GM21825 (cell line): ENCODE measurements around the gene LHFPL2.
"Not testable (repeated sequence)": the region's sequence is repeated elsewhere in the genome, so short reads cannot be mapped to it uniquely, and the experiment has no call there.

Experiments used
- ATAC-seq: cut with Tn5 transposase; IDR thresholded peaks from one replicate; pipeline ENCODE4 v1.9.1; 2021; ENCODE audit warnings: mild to moderate bottlenecking, moderate library complexity; ENCODE audit not compliant: unreplicated experiment

The LHFPL2 gene

GRCh38 chr5:78621291-78621738, 27.3 kb downstream of the LHFPL2 start:
- no peak for ATAC-seq

- not testable (repeated sequence) for ATAC-seq
These were observed 28.5 kb downstream of the LHFPL2 start for GRCh38 chr5:78620119-78620518.

GRCh38 chr5:78618303-78618702, 30.3 kb downstream of the LHFPL2 start:
- no peak for ATAC-seq

- ATAC-seq, result no peak
These were observed 32.9 kb downstream of the LHFPL2 start for GRCh38 chr5:78615697-78616096.

- no peak for ATAC-seq
These were observed 33.8 kb downstream of the LHFPL2 start for GRCh38 chr5:78614816-78615215.

GRCh38 chr5:78613756-78614155, 34.8 kb downstream of the LHFPL2 start:
- ATAC-seq, result no peak

- no peak for ATAC-seq
These were observed 35.4 kb downstream of the LHFPL2 start for GRCh38 chr5:78613151-78613533.

GRCh38 chr5:78612227-78613150, 36.1 kb downstream of the LHFPL2 start:
- ATAC-seq, result no peak

- no peak for ATAC-seq
These were observed 37.4 kb downstream of the LHFPL2 start for GRCh38 chr5:78611126-78611605.

- ATAC-seq, result no peak
These were observed 37.9 kb downstream of the LHFPL2 start for GRCh38 chr5:78610636-78611035.

- no peak for ATAC-seq
These were observed 38.4 kb downstream of the LHFPL2 start for GRCh38 chr5:78610163-78610583.

- no peak for ATAC-seq
These were observed 40.7 kb downstream of the LHFPL2 start for GRCh38 chr5:78607864-78608263.

- no peak for ATAC-seq
These were observed 42.3 kb downstream of the LHFPL2 start for GRCh38 chr5:78606241-78606640.

GRCh38 chr5:78605611-78606010, 43.0 kb downstream of the LHFPL2 start:
- no peak for ATAC-seq

GRCh38 chr5:78604689-78605285, 43.8 kb downstream of the LHFPL2 start:
- no peak for ATAC-seq

GRCh38 chr5:78603636-78604175, 44.9 kb downstream of the LHFPL2 start:
- no peak for ATAC-seq

- ATAC-seq, result no peak
These were observed 46.2 kb downstream of the LHFPL2 start for GRCh38 chr5:78602400-78602799.

GRCh38 chr5:78601559-78602314, 46.8 kb downstream of the LHFPL2 start:
- no peak for ATAC-seq

- ATAC-seq, result no peak
These were observed 47.7 kb downstream of the LHFPL2 start for GRCh38 chr5:78600687-78601414.

- no peak for ATAC-seq
These were observed 49.6 kb downstream of the LHFPL2 start for GRCh38 chr5:78598973-78599372.
